Uterus (tissue), 4 donors: Measurements from ENCODE around the gene STIMATE. TPM values are rescaled to one million over a fixed set of nuclear protein-coding genes. Genes with fewer than 3 reads are reported as not detected.

Source experiments
- DNase-seq, 2 donors: peaks; one replicate each; pipeline ENCODE4 v3.0.0-alpha.2; 2019 to 2020
- H3K27ac ChIP-seq, 2 donors: fragments of 200-600 bp; sonication (generic); 1 replicate in 1 of 2; 2 replicates in 1 of 2; pipeline ENCODE4 v1.5.1; 2016 to 2018
- H3K27me3 ChIP-seq, 2 donors: fragments of 200-600 bp; sonication (generic); one replicate each; pipeline ENCODE4 v1.5.1; 2018 to 2019; ENCODE audit warnings: control low read depth in 1 of 2
- H3K36me3 ChIP-seq, 2 donors: fragments of 200-600 bp; sonication (generic); one replicate each; pipeline ENCODE4 v1.5.1; 2019; ENCODE audit warnings: control low read depth in 1 of 2
- H3K4me1 ChIP-seq, 2 donors: fragments of 200-600 bp; sonication (generic); one replicate each; pipeline ENCODE4 v1.5.1; 2018 to 2019; ENCODE audit warnings: control low read depth in 1 of 2
- H3K4me3 ChIP-seq, 2 donors: fragments of 200-600 bp; sonication (generic); 1 replicate in 1 of 2; 2 replicates in 1 of 2; pipeline ENCODE4 v1.5.1; 2018 to 2019; ENCODE audit warnings: mild to moderate bottlenecking in 1 of 2
- H3K9me3 ChIP-seq, 2 donors: fragments of 200-600 bp; sonication (generic); one replicate each; pipeline ENCODE4 v1.5.1; 2019; ENCODE audit warnings: control low read depth in 1 of 2
- CTCF ChIP-seq, 4 experiments: fragments of 200-600 bp in 2 of 4; fragments of 450-650 bp in 2 of 4; sonication (generic) in 2 of 4; IDR thresholded peaks; one replicate each; pipeline ENCODE4 v1.5.1; 2016 to 2019; ENCODE audit warnings: antibody characterized with exemption in 4 of 4, mild to moderate bottlenecking in 2 of 4, moderate library complexity in 1 of 4
- POLR2A ChIP-seq, 2 donors: fragments of 450-650 bp; IDR thresholded peaks; one replicate each; pipeline ENCODE4 v1.6.1; 2016; ENCODE audit warnings: antibody characterized with exemption in 2 of 2, mild to moderate bottlenecking in 1 of 2, moderate library complexity in 1 of 2
- intact Hi-C: fragments of 100-400 bp; cut with DNase I; formaldehyde crosslinking; loops from one replicate; pipeline ENCODE4 v1.15.1; 2023; ENCODE audit warnings: low total_unique reads
- total RNA-seq, 4 donors: library from RNA; depleted of rRNA in 3 of 4; stranded (reverse); fragments of >200 nt in 3 of 4; gene quantifications; one replicate each; pipeline versions ENCODE4 v1.1.0 to v1.2.4, GENCODE V29; 2014 to 2023
- donor health status: DM: yes; HTN: yes; CAD: no.

The STIMATE gene
- total RNA-seq, 4 donors from 2014 or later = 6.7 to 24.1 (median 21.5) TPM

GRCh38 chr3:52879581-52879980 lies 17.8 kb downstream of the STIMATE start:
- no peak overlapping the region for H3K4me3 ChIP-seq
- H3K36me3 ChIP-seq = no peaks in the 10 kb centered on the region
- H3K27me3 ChIP-seq = no peaks in the 10 kb centered on the region
- no peak overlapping the region for H3K27ac ChIP-seq
- DNase-seq = no peak
- intact Hi-C loops = no loop called here
- H3K9me3 ChIP-seq = no peaks in the 10 kb centered on the region
- no peak for TF ChIP-seq CTCF (IDR thresholded peaks at IDR 0.05)
- no peak for TF ChIP-seq POLR2A (IDR thresholded peaks at IDR 0.05)
- no peaks in the 10 kb centered on the region for H3K4me1 ChIP-seq

- H3K27me3 ChIP-seq = no peaks in the 10 kb centered on the region
- intact Hi-C loops = no loop called here
- no peaks in the 10 kb centered on the region for H3K36me3 ChIP-seq
- no peak for DNase-seq
- H3K4me3 ChIP-seq = no peak overlapping the region
- TF ChIP-seq POLR2A (IDR thresholded peaks at IDR 0.05) (no peak), CTCF (IDR thresholded peaks at IDR 0.05) (no peak)
- no peaks in the 10 kb centered on the region for H3K9me3 ChIP-seq
- H3K4me1 ChIP-seq = no peaks in the 10 kb centered on the region
- H3K27ac ChIP-seq = no peak overlapping the region
These were observed 18.3 kb downstream of the STIMATE start for GRCh38 chr3:52879090-52879489.

- TF ChIP-seq CTCF (IDR thresholded peaks at IDR 0.05) (no peak), POLR2A (IDR thresholded peaks at IDR 0.05) (no peak)
- Histone ChIP-seq H3K27ac (no peak overlapping the region), H3K4me1 (no peaks in the 10 kb centered on the region), H3K27me3 (no peaks in the 10 kb centered on the region), H3K4me3 (no peak overlapping the region), H3K36me3 (no peaks in the 10 kb centered on the region), H3K9me3 (no peaks in the 10 kb centered on the region)
- intact Hi-C loops = no loop called here
- no peak for DNase-seq
These were observed 20.3 kb downstream of the STIMATE start for GRCh38 chr3:52877085-52877484.

GRCh38 chr3:52874864-52875587 lies 22.3 kb downstream of the STIMATE start:
- H3K27me3 ChIP-seq = no peaks in the 10 kb centered on the region
- H3K4me3 ChIP-seq = no peak overlapping the region
- H3K4me1 ChIP-seq = no peaks in the 10 kb centered on the region
- H3K9me3 ChIP-seq = no peaks in the 10 kb centered on the region
- intact Hi-C loops = no loop called here
- no peak for DNase-seq
- H3K27ac ChIP-seq = no peak overlapping the region
- H3K36me3 ChIP-seq = no peaks in the 10 kb centered on the region
- TF ChIP-seq POLR2A (IDR thresholded peaks at IDR 0.05) (no peak), CTCF (IDR thresholded peaks at IDR 0.05) (no peak)

- no peak overlapping the region for H3K27ac ChIP-seq
- intact Hi-C loops = no loop called here
- no peaks in the 10 kb centered on the region for H3K36me3 ChIP-seq
- H3K27me3 ChIP-seq = no peaks in the 10 kb centered on the region
- no peaks in the 10 kb centered on the region for H3K9me3 ChIP-seq
- no peaks in the 10 kb centered on the region for H3K4me1 ChIP-seq
- no peak overlapping the region for H3K4me3 ChIP-seq
- DNase-seq = no peak
- TF ChIP-seq CTCF (IDR thresholded peaks at IDR 0.05) = no peak
- no peak for TF ChIP-seq POLR2A (IDR thresholded peaks at IDR 0.05)
These were observed 23.1 kb downstream of the STIMATE start for GRCh38 chr3:52874160-52874701.
